ENCODE results near the gene MPZ. TPM values are rescaled to one million over a fixed set of nuclear protein-coding genes. Genes with fewer than 3 reads are reported as not detected.

Gene MPZ
- total RNA-seq, 1 experiment from 2014 or later = not detected

GRCh38 chr1:161307230-161307768, 2.5 kb downstream of the MPZ start:
- no peaks in the 10 kb centered on the region for H3K4me1 ChIP-seq (ENCODE audit: control insufficient read depth, insufficient read depth, low read length)
- intact Hi-C loops (cut with micrococcal nuclease; ENCODE audit: unreplicated experiment) = no loop called here
- CTCF ChIA-PET = no interaction called here
- no TSS peak for BruUV-seq (replicated peaks)
- POLR2A ChIA-PET = no interaction called here
- no peak overlapping the region for H3K27ac ChIP-seq (ENCODE audit: low read length)
- no peaks in the 10 kb centered on the region for H3K27me3 ChIP-seq (ENCODE audit: control insufficient read depth, insufficient read depth, low read length)
- in situ Hi-C loops (cut with HindIII; ENCODE audit: low pct_unique_long_range_greater_than_20kb, low sequenced_read_pairs) = no loop called here
- DNase-seq (ENCODE audit: low read depth, low spot score) (no peak), ATAC-seq (no peak)
- H3K4me3 ChIP-seq (ENCODE audit: low read depth in 2 of 2, low read length in 2 of 2) = no peak overlapping the region
- no peak for TF ChIP-seq REST (IDR thresholded peaks at IDR 0.05; ENCODE audit: insufficient read depth in 1 of 2, low read depth in 2 of 2, low read length in 1 of 2)
- no peak for TF ChIP-seq TCF7L2 (IDR thresholded peaks at IDR 0.05; ENCODE audit: low read depth, low read length)
- no peak for TF ChIP-seq POLR2AphosphoS5 (IDR thresholded peaks at IDR 0.05; ENCODE audit: low read depth, low read length)
- TF ChIP-seq, protein P1, sequence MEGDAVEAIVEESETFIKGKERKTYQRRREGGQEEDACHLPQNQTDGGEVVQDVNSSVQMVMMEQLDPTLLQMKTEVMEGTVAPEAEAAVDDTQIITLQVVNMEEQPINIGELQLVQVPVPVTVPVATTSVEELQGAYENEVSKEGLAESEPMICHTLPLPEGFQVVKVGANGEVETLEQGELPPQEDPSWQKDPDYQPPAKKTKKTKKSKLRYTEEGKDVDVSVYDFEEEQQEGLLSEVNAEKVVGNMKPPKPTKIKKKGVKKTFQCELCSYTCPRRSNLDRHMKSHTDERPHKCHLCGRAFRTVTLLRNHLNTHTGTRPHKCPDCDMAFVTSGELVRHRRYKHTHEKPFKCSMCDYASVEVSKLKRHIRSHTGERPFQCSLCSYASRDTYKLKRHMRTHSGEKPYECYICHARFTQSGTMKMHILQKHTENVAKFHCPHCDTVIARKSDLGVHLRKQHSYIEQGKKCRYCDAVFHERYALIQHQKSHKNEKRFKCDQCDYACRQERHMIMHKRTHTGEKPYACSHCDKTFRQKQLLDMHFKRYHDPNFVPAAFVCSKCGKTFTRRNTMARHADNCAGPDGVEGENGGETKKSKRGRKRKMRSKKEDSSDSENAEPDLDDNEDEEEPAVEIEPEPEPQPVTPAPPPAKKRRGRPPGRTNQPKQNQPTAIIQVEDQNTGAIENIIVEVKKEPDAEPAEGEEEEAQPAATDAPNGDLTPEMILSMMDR (IDR thresholded peaks at IDR 0.05) = no peak
- no peak for TF ChIP-seq SIN3A (IDR thresholded peaks at IDR 0.05; ENCODE audit: borderline replicate concordance, insufficient read depth, low read depth, low read length)
- H3K36me3 ChIP-seq (ENCODE audit: control insufficient read depth, insufficient read depth, low read length) = peaks cover 4% of the 10 kb centered on the region; the same call in 1 of the 2 replicates
- no peaks in the 10 kb centered on the region for H3K9me3 ChIP-seq (ENCODE audit: control insufficient read depth, insufficient read depth, low read depth, low read length)

GRCh38 chr1:161305867-161306519, 3.8 kb downstream of the MPZ start:
- H3K27me3 ChIP-seq (ENCODE audit: control insufficient read depth, insufficient read depth, low read length) = no peaks in the 10 kb centered on the region
- intact Hi-C loops (cut with micrococcal nuclease; ENCODE audit: unreplicated experiment) = no loop called here
- peaks cover 4% of the 10 kb centered on the region; the same call in 1 of the 2 replicates for H3K36me3 ChIP-seq (ENCODE audit: control insufficient read depth, insufficient read depth, low read length)
- DNase-seq (ENCODE audit: low read depth, low spot score) (no peak), ATAC-seq (peak; percentile 39; the same call in 1 of the 2 replicates)
- no peak for TF ChIP-seq SIN3A (IDR thresholded peaks at IDR 0.05; ENCODE audit: borderline replicate concordance, insufficient read depth, low read depth, low read length)
- TF ChIP-seq, protein P1 (IDR thresholded peaks at IDR 0.05) = no peak
- no peak for TF ChIP-seq TCF7L2 (IDR thresholded peaks at IDR 0.05; ENCODE audit: low read depth, low read length)
- no peak for TF ChIP-seq POLR2AphosphoS5 (IDR thresholded peaks at IDR 0.05; ENCODE audit: low read depth, low read length)
- no peak for TF ChIP-seq REST (IDR thresholded peaks at IDR 0.05; ENCODE audit: insufficient read depth in 1 of 2, low read depth in 2 of 2, low read length in 1 of 2)
- H3K4me1 ChIP-seq (ENCODE audit: control insufficient read depth, insufficient read depth, low read length) = no peaks in the 10 kb centered on the region
- in situ Hi-C loops (cut with HindIII; ENCODE audit: low pct_unique_long_range_greater_than_20kb, low sequenced_read_pairs) = no loop called here
- no TSS peak for BruUV-seq (replicated peaks)
- no peaks in the 10 kb centered on the region for H3K9me3 ChIP-seq (ENCODE audit: control insufficient read depth, insufficient read depth, low read depth, low read length)
- ChIA-PET POLR2A (no interaction called here), CTCF (no interaction called here)
- no peak overlapping the region for H3K27ac ChIP-seq (ENCODE audit: low read length)
- H3K4me3 ChIP-seq (ENCODE audit: low read depth in 2 of 2, low read length in 2 of 2) = peak overlapping the region in 1 of 2 experiments; percentile 36; a peak in 1 of 4 replicates

All from Panc1 (cell line).